Measurements from ENCODE around the gene NAXD.

The NAXD gene

DNA sequence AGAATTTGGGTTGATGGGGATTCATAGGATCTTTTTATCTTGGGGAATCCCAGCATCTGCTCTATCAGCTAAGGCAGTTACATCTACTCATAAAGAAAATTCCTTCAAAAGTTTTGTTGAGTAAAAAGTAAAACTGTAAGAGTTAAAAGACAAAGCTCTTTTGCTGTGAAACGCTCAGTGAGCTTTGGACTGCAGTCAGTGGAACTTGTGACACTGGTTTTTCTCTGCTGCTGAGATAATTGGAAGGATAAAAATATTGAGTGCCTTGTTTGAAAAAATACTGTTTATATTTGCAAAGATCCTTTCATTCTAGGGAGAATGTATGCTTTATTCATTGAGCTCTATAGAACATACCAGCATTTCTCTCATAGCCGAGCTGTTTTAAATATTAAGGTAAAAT lies 5.3 kb downstream of the NAXD start:
- Histone ChIP-seq H3K27ac (no peak overlapping the region), H3K4me3 (ENCODE audit: low read depth, low read length) (no peak overlapping the region), H3K27me3 (replicated peaks) (no peaks in the 10 kb centered on the region), H3K36me3 (replicated peaks) (peaks cover 20% of the 10 kb centered on the region)
- DNase-seq, result no peak
- in situ Hi-C loops (cut with HindIII; ENCODE audit: low pct_ligation_motif_present, low sequenced_read_pairs), result no loop called here
- TF ChIP-seq, protein P1, sequence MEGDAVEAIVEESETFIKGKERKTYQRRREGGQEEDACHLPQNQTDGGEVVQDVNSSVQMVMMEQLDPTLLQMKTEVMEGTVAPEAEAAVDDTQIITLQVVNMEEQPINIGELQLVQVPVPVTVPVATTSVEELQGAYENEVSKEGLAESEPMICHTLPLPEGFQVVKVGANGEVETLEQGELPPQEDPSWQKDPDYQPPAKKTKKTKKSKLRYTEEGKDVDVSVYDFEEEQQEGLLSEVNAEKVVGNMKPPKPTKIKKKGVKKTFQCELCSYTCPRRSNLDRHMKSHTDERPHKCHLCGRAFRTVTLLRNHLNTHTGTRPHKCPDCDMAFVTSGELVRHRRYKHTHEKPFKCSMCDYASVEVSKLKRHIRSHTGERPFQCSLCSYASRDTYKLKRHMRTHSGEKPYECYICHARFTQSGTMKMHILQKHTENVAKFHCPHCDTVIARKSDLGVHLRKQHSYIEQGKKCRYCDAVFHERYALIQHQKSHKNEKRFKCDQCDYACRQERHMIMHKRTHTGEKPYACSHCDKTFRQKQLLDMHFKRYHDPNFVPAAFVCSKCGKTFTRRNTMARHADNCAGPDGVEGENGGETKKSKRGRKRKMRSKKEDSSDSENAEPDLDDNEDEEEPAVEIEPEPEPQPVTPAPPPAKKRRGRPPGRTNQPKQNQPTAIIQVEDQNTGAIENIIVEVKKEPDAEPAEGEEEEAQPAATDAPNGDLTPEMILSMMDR (IDR thresholded peaks at IDR 0.05; ENCODE audit: low read depth, low read length, missing control alignments), result no peak

DNA sequence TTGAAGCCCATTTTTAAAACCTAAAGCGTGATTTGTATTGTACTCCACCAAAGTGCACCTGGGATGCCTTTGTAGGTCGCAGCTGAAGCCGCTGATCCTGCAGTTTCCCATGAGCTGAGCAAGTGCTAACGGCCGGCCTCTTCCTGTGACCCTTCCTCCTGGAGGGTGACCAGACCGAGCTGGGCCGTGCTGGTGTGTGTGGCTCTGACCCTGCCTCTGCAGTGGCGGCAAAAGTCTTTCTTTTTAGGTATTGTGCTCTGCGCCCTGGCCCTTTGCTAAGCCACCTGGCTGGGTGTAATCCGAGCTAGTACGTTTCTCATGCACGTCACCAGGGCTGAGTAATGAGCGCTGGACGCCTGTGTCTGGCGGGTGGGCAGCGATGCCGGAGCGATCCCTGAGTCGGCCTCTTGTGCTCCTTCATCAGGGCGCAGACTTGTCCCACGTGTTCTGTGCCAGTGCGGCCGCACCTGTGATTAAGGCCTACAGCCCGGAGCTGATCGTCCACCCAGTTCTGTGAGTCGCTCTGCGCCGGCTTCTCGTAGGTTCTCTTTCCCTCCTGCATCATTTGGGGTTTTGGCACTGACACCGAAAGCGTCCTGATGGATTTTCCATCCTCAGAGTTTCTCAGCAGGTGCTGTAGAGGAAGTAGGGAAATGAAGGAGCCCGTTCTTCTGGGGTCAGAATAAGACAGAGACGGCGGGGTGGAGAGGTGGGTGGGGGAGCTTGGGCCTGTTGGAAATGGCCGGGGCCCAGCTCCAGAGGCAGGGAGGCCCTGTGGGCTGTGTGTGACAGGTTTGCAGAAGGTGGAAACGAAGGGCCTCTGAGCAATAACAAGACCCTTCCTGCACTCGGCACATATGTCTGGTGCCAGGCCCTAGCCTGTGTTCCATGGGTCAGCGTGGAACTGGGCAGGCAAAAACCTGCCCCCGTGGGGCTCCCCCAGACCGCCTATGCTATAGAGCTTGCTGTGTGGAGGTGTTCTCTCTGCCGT lies 9.7 kb downstream of the NAXD start:
- in situ Hi-C loops (cut with HindIII; ENCODE audit: low pct_ligation_motif_present, low sequenced_read_pairs), result no loop called here
- DNase-seq, result no peak
- Histone ChIP-seq H3K36me3 (replicated peaks) (peaks cover 31% of the 10 kb centered on the region), H3K4me3 (ENCODE audit: low read depth, low read length) (no peak overlapping the region), H3K27me3 (replicated peaks) (no peaks in the 10 kb centered on the region), H3K27ac (no peak overlapping the region)
- TF ChIP-seq, protein P1 (IDR thresholded peaks at IDR 0.05; ENCODE audit: low read depth, low read length, missing control alignments), result no peak

DNA sequence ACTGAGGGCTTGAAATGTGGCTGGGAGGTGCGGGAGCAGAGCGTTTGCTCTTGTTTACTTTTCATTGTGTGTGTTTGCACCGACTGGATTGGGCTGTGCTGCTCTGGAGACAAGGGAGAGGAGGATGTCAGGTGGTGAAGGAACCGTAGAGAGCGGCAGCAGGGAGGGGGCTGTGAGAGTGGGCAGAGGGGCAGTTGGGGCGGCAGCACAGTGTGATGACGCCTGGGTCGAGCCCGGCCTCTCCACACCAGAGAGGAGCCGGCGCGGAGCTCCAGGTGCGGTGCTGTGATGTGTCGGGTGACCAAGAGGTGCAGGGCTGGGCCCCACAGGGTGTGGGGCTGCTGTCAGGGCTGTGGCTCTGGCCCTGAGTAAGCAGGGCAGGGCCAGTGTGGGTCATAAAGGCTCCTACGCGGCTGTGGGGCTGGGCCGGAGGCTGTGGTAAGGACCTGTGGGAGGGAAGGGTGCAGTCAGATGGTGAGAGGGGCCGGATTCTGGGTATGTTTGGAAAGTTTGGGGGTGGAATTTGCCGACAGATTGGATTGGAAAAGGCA lies 10.5 kb downstream of the NAXD start:
- in situ Hi-C loops (cut with HindIII; ENCODE audit: low pct_ligation_motif_present, low sequenced_read_pairs), result no loop called here
- peaks cover 31% of the 10 kb centered on the region for H3K36me3 ChIP-seq (replicated peaks)
- no peak for DNase-seq
- H3K27me3 ChIP-seq (replicated peaks), result no peaks in the 10 kb centered on the region
- TF ChIP-seq, protein P1 (IDR thresholded peaks at IDR 0.05; ENCODE audit: low read depth, low read length, missing control alignments), result no peak
- no peak overlapping the region for H3K4me3 ChIP-seq (ENCODE audit: low read depth, low read length)
- no peak overlapping the region for H3K27ac ChIP-seq

DNA sequence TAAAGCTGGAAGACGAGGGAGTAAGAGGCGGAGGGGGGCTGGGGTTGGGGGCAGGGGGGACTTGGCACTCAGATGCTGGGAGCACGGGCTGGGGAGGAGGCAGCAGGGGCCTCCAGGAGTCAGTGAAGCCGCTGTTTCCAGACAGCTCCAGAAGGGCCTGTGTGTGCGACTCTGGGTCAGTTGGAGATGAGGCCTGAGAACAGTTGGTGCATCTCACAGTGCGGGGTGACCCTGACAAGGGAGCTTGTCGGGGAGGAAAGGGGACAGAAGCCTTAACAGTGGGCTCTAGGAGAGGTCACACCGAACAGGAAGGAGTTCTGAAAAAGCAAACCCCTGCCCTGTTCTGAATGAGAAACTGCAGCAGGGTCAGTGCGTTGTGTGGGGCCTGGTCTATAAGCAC lies 11.2 kb downstream of the NAXD start:
- Histone ChIP-seq H3K36me3 (replicated peaks) (peaks cover 31% of the 10 kb centered on the region), H3K27me3 (replicated peaks) (no peaks in the 10 kb centered on the region), H3K27ac (no peak overlapping the region), H3K4me3 (ENCODE audit: low read depth, low read length) (no peak overlapping the region)
- DNase-seq, result no peak
- in situ Hi-C loops (cut with HindIII; ENCODE audit: low pct_ligation_motif_present, low sequenced_read_pairs), result no loop called here
- TF ChIP-seq, protein P1 (IDR thresholded peaks at IDR 0.05; ENCODE audit: low read depth, low read length, missing control alignments), result no peak

DNA sequence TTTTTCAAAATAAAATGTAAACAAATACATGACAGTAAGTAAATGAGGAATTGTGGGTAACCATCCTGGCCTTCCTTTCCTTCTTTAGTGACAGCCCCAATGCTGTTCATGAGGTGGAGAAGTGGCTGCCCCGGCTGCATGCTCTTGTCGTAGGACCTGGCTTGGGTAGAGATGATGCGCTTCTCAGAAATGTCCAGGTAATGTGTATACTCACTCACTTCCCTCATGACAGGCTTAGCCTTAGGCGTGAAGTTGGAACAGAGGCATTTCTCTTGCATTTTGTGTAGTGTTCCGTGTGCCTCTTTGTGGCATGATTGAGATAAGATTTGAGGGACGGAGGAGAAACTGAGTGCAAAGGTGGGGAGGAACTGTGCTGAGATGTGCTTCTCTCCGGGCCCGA lies 12.0 kb downstream of the NAXD start:
- in situ Hi-C loops (cut with HindIII; ENCODE audit: low pct_ligation_motif_present, low sequenced_read_pairs), result no loop called here
- H3K27me3 ChIP-seq (replicated peaks), result no peaks in the 10 kb centered on the region
- H3K36me3 ChIP-seq (replicated peaks), result peaks cover 28% of the 10 kb centered on the region
- DNase-seq, result no peak
- TF ChIP-seq, protein P1 (IDR thresholded peaks at IDR 0.05; ENCODE audit: low read depth, low read length, missing control alignments), result no peak
- no peak overlapping the region for H3K27ac ChIP-seq
- H3K4me3 ChIP-seq (ENCODE audit: low read depth, low read length), result no peak overlapping the region
